Fibroblast of mammary gland (primary cell): ENCODE measurements around the gene NRG3.

Experiments used
- DNase-seq: peaks from one replicate; pipeline ENCODE4 v3.0.0-alpha.2; 2010; ENCODE audit warnings: low read depth
- H3K4me3 ChIP-seq: 2 replicates; pipeline ENCODE4 v1.5.1; 2011; ENCODE audit warnings: low read depth, mild to moderate bottlenecking, low read length, moderate library complexity; ENCODE audit not compliant: control insufficient read depth
- CTCF ChIP-seq: conservative IDR thresholded peaks from 2 replicates; pipeline ENCODE4 v1.5.1; 2011; ENCODE audit warnings: low read depth, low read length, inconsistent platforms; ENCODE audit not compliant: control insufficient read depth, insufficient read depth

Gene NRG3

GRCh38 chr10:81949283-81949682 lies 74.3 kb downstream of the NRG3 start:
- no peak for DNase-seq
- H3K4me3 ChIP-seq, result no peak overlapping the region
- no peak for TF ChIP-seq CTCF

- H3K4me3 ChIP-seq, result no peak overlapping the region
- DNase-seq, result no peak
- no peak for TF ChIP-seq CTCF
These were observed 75.4 kb downstream of the NRG3 start for GRCh38 chr10:81950358-81950757.

- DNase-seq, result no peak
- no peak overlapping the region for H3K4me3 ChIP-seq
- no peak for TF ChIP-seq CTCF
These were observed 78.4 kb downstream of the NRG3 start for GRCh38 chr10:81953420-81953819.

- DNase-seq, result no peak
- TF ChIP-seq CTCF, result no peak
- no peak overlapping the region for H3K4me3 ChIP-seq
These were observed 83.0 kb downstream of the NRG3 start for GRCh38 chr10:81957976-81958375.

- no peak overlapping the region for H3K4me3 ChIP-seq
- no peak for TF ChIP-seq CTCF
- DNase-seq, result no peak
These were observed 84.0 kb downstream of the NRG3 start for GRCh38 chr10:81959016-81959415.

GRCh38 chr10:81961451-81962184 lies 86.6 kb downstream of the NRG3 start:
- H3K4me3 ChIP-seq, result no peak overlapping the region
- DNase-seq, result no peak
- TF ChIP-seq CTCF, result no peak
